Endodermal cell (in vitro differentiated cells): Measurements from ENCODE around the gene TTC13. TPM values are rescaled to one million over a fixed set of nuclear protein-coding genes. Genes with fewer than 3 reads are reported as not detected.

Experiments
- DNase-seq: peaks from one replicate; pipeline ENCODE4 v3.0.0-alpha.2; 2017
- H3K27ac ChIP-seq: 2 replicates; pipeline ENCODE4 v1.5.1; 2013; ENCODE audit warnings: mild to moderate bottlenecking, low read depth, low read length, moderate library complexity
- H3K27me3 ChIP-seq: 2 replicates; pipeline ENCODE4 v1.6.1; 2013; ENCODE audit warnings: mild to moderate bottlenecking, low read length, moderate library complexity; ENCODE audit not compliant: insufficient read depth, control insufficient read depth, poor library complexity, severe bottlenecking
- H3K36me3 ChIP-seq: 2 replicates; pipeline ENCODE4 v1.7.0; 2013; ENCODE audit warnings: mild to moderate bottlenecking, low read length, moderate library complexity; ENCODE audit not compliant: control insufficient read depth, insufficient read depth
- H3K4me1 ChIP-seq: one replicate; pipeline ENCODE4 v1.7.0; 2013; ENCODE audit warnings: low read length; ENCODE audit not compliant: control insufficient read depth, insufficient read depth
- H3K4me3 ChIP-seq: 2 replicates; pipeline ENCODE4 v1.5.1; 2013; ENCODE audit warnings: mild to moderate bottlenecking, low read length, moderate library complexity
- H3K9ac ChIP-seq: 2 replicates; pipeline ENCODE4 v1.6.1; 2013; ENCODE audit warnings: mild to moderate bottlenecking, low read length, moderate library complexity; ENCODE audit not compliant: poor library complexity, severe bottlenecking; ENCODE audit errors: extremely low read depth
- H3K9me3 ChIP-seq: 2 replicates; pipeline ENCODE4 v1.6.1; 2013; ENCODE audit warnings: mild to moderate bottlenecking, low read length, moderate library complexity; ENCODE audit not compliant: control insufficient read depth
- H3K27ac Mint-ChIP-seq: 2 replicates; pipeline ENCODE4 v1.8.0; 2020; ENCODE audit warnings: mixed read lengths
- H3K27me3 Mint-ChIP-seq: 2 replicates; pipeline ENCODE4 v1.8.0; 2021; ENCODE audit warnings: mild to moderate bottlenecking, mixed read lengths; ENCODE audit not compliant: insufficient read depth
- H3K36me3 Mint-ChIP-seq: 2 replicates; pipeline ENCODE4 v1.8.0; 2020; ENCODE audit warnings: low read depth, mixed read lengths
- H3K4me1 Mint-ChIP-seq: 2 replicates; pipeline ENCODE4 v1.8.0; 2020; ENCODE audit warnings: mixed read lengths
- H3K4me3 Mint-ChIP-seq: 2 replicates; pipeline ENCODE4 v1.8.0; 2020; ENCODE audit warnings: mild to moderate bottlenecking, moderate library complexity, mixed read lengths
- H3K9me3 Mint-ChIP-seq: 2 replicates; pipeline ENCODE4 v1.8.0; 2020; ENCODE audit warnings: mild to moderate bottlenecking, mixed read lengths
- WGBS, 2 experiments: methylation state at CpG; one replicate each; pipeline versions ENCODE4 v1.1.5 to v1.1.7; 2013; ENCODE audit warnings: missing lambda C conversion rate in 2 of 2, mixed read lengths in 1 of 2; ENCODE audit not compliant: insufficient coverage in 1 of 2, insufficient read length in 1 of 2; 5-methylcytosine and 5-hydroxymethylcytosine counted together
- total RNA-seq, 2 donors: library from RNA; stranded (reverse); fragmentation: NEBNext Ultra II Directional in 1 of 2; extraction: Animal tissue kit (Norgen Biotek cat#: 25700) in 1 of 2; gene quantifications; 2 replicates in 1 of 2; 3 replicates in 1 of 2; pipeline ENCODE4 v1.2.1, GENCODE V29; 2021
- TF ChIP-seq, protein P1 (sequence below): fragments of 200-600 bp; sonication (generic); conservative IDR thresholded peaks from 2 replicates; pipeline ENCODE4 v1.5.0; 2021; ENCODE audit warnings: antibody characterized with exemption, mild to moderate bottlenecking

The TTC13 gene
- total RNA-seq, 2 donors from 2014 or later = 12.4 to 14.5 TPM

DNA sequence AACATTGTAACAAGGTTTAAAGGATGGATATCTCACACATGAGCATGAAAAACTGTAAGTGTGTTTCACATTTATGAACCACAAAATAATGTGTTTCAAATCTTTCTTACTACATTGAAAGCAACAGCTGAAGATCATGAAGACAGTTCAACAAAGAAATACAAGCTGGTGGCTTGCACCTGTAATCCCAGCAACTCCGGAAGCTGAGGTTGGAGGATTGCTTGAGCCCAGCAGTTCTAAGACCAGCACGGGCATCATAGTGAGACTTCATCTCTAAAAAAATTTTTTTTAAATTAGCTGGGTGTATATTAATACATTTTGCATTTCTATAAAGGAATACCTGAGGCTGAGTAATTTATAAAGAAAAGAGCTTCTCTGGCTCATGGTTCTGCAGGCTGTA, 83.2 kb downstream of the TTC13 start:
- H3K4me1 ChIP-seq = no peaks in the 10 kb centered on the region
- Mint-ChIP-seq H3K9me3 (no peaks in the 10 kb centered on the region), H3K27ac (no peak overlapping the region), H3K4me1 (peaks cover 6% of the 10 kb centered on the region), H3K36me3 (no peaks in the 10 kb centered on the region), H3K27me3 (peaks cover 10% of the 10 kb centered on the region), H3K4me3 (no peak overlapping the region)
- no peaks in the 10 kb centered on the region for H3K9me3 ChIP-seq
- H3K27ac ChIP-seq = no peak overlapping the region
- TF ChIP-seq, protein P1, sequence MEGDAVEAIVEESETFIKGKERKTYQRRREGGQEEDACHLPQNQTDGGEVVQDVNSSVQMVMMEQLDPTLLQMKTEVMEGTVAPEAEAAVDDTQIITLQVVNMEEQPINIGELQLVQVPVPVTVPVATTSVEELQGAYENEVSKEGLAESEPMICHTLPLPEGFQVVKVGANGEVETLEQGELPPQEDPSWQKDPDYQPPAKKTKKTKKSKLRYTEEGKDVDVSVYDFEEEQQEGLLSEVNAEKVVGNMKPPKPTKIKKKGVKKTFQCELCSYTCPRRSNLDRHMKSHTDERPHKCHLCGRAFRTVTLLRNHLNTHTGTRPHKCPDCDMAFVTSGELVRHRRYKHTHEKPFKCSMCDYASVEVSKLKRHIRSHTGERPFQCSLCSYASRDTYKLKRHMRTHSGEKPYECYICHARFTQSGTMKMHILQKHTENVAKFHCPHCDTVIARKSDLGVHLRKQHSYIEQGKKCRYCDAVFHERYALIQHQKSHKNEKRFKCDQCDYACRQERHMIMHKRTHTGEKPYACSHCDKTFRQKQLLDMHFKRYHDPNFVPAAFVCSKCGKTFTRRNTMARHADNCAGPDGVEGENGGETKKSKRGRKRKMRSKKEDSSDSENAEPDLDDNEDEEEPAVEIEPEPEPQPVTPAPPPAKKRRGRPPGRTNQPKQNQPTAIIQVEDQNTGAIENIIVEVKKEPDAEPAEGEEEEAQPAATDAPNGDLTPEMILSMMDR = no peak
- H3K9ac ChIP-seq = no peak overlapping the region
- no peak for DNase-seq
- no peaks in the 10 kb centered on the region for H3K27me3 ChIP-seq
- H3K4me3 ChIP-seq = no peak overlapping the region
- WGBS, 2 experiments = 75 to 100% methylated on average over 1 to 2 of the region's 2 CpGs
- H3K36me3 ChIP-seq = no peaks in the 10 kb centered on the region

GRCh38 chr1:230894664-230895063, 84.0 kb downstream of the TTC13 start:
- Mint-ChIP-seq H3K27ac (no peak overlapping the region), H3K9me3 (no peaks in the 10 kb centered on the region), H3K4me1 (peaks cover 6% of the 10 kb centered on the region), H3K4me3 (no peak overlapping the region), H3K27me3 (peaks cover 10% of the 10 kb centered on the region), H3K36me3 (no peaks in the 10 kb centered on the region)
- H3K4me1 ChIP-seq = no peaks in the 10 kb centered on the region
- no peak overlapping the region for H3K4me3 ChIP-seq
- DNase-seq = no peak
- H3K9ac ChIP-seq = no peak overlapping the region
- H3K27me3 ChIP-seq = no peaks in the 10 kb centered on the region
- WGBS, 2 experiments = 85 to 95% methylated on average over 4 to 5 of the region's 5 CpGs
- TF ChIP-seq, protein P1 = no peak
- H3K9me3 ChIP-seq = no peaks in the 10 kb centered on the region
- H3K27ac ChIP-seq = no peak overlapping the region
- H3K36me3 ChIP-seq = no peaks in the 10 kb centered on the region

DNA sequence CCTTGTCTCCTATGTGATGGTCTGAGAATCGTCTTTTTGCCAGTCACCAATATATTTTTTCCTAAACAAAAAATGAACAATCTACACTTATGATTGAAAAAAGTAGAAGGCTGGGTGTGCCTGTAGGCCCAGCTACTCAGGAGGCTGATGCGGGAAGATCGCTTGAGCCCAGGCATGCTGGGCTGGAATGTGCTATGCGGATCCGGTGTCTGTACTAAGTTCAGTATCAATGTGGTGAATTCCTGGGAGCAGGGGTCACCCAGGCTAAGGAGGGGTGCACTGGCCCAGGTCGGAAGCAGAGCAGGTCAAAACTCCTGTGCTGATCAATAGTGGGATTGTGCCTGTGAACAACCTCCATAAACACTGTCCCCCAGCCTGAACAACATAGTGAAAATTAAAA, 84.6 kb downstream of the TTC13 start:
- Histone ChIP-seq H3K36me3 (no peaks in the 10 kb centered on the region), H3K27me3 (no peaks in the 10 kb centered on the region), H3K27ac (no peak overlapping the region), H3K4me3 (no peak overlapping the region), H3K4me1 (no peaks in the 10 kb centered on the region), H3K9ac (no peak overlapping the region), H3K9me3 (no peaks in the 10 kb centered on the region)
- Mint-ChIP-seq H3K4me1 (peaks cover 6% of the 10 kb centered on the region), H3K36me3 (no peaks in the 10 kb centered on the region), H3K4me3 (no peak overlapping the region), H3K9me3 (no peaks in the 10 kb centered on the region), H3K27ac (peak overlapping the region; percentile 5), H3K27me3 (peaks cover 12% of the 10 kb centered on the region)
- TF ChIP-seq, protein P1 = no peak
- 92% methylated on average over 6 of the region's 6 CpGs; no CpG with 5 or more reads in 1 of the 2 experiments for WGBS, 2 experiments
- DNase-seq = no peak
